ENCODE results near the gene DTL. TPM values are rescaled to one million over a fixed set of nuclear protein-coding genes. Genes with fewer than 3 reads are reported as not detected.

DTL gene
- total RNA-seq (2014; rRNA removed; shearing (Covaris generic)) (64.4 and 71.5 TPM in 2 replicates), total RNA-seq (2022) (61.4 and 61.7 TPM in 2 replicates), Bru-seq, nascent RNA (percentile 96 among the genes with signal in this experiment), BruChase-seq, experiment 1, labeled RNA remaining after a 6-hour chase (percentile 79 among the genes with signal in this experiment), BruChase-seq, experiment 2, labeled RNA remaining after a 2-hour chase (percentile 88 among the genes with signal in this experiment)
- long read RNA-seq, full-length matches to known transcripts: 137 of 173 reads
- long read RNA-seq, partial matches to known transcripts: 10 of 173 reads
- long read RNA-seq, other reads (novel, unspliced or antisense): 26 of 173 reads

- peaks cover 4% of the 10 kb centered on the region; the same call in 1 of the 2 replicates for H3K9me3 ChIP-seq (ENCODE audit: low read length)
- peak within 1 kb of the TSS; percentile 80 for H3K27ac ChIP-seq (ENCODE audit: low read depth, low read length, poor library complexity, severe bottlenecking)
- BruUV-seq (replicated peaks): no TSS peak
- intact Hi-C loops (cut with micrococcal nuclease; ENCODE audit: unreplicated experiment): loop anchor here (1.0 to 2.0 kb wide), 6 partner anchors 23 to 456 kb away; partner anchors contain the start of genes LPGAT1, PPP2R5A and SLC30A1
- TF ChIP-seq, protein P1, sequence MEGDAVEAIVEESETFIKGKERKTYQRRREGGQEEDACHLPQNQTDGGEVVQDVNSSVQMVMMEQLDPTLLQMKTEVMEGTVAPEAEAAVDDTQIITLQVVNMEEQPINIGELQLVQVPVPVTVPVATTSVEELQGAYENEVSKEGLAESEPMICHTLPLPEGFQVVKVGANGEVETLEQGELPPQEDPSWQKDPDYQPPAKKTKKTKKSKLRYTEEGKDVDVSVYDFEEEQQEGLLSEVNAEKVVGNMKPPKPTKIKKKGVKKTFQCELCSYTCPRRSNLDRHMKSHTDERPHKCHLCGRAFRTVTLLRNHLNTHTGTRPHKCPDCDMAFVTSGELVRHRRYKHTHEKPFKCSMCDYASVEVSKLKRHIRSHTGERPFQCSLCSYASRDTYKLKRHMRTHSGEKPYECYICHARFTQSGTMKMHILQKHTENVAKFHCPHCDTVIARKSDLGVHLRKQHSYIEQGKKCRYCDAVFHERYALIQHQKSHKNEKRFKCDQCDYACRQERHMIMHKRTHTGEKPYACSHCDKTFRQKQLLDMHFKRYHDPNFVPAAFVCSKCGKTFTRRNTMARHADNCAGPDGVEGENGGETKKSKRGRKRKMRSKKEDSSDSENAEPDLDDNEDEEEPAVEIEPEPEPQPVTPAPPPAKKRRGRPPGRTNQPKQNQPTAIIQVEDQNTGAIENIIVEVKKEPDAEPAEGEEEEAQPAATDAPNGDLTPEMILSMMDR (conservative IDR thresholded peaks at IDR 0.05; ENCODE audit: low read length): peak; percentile 90
- TF ChIP-seq EZH2phosphoT487 (IDR thresholded peaks at IDR 0.05; ENCODE audit: borderline replicate concordance, low read depth, low read length): no peak
- peaks cover 52% of the 10 kb centered on the region for H4K20me1 ChIP-seq (ENCODE audit: insufficient read depth, low read length)
- ChIA-PET CTCF (ENCODE audit: unreplicated experiment) (interaction anchor here (0.7 to 2.0 kb wide), 11 partner anchors 22 to 421 kb away, joined by 3 to 11 read pairs (median 3); partner anchors contain the start of gene NEK2), POLR2A (interaction anchor here (0.5 to 2.6 kb wide), 31 partner anchors 8 to 758 kb away, joined by 3 to 30 read pairs (median 4); partner anchors contain the start of genes PACC1 and PPP2R5A)
- H3K79me2 ChIP-seq (ENCODE audit: insufficient read depth, low read depth, low read length): peaks cover 93% of the 10 kb centered on the region
- H2AFZ ChIP-seq (ENCODE audit: low read length): peak within 1 kb of the TSS; percentile 37; the same call in 1 of the 2 replicates
- H3K4me3 ChIP-seq (ENCODE audit: low read depth, low read length, poor library complexity, severe bottlenecking): peak within 1 kb of the TSS; percentile 82
- H3K9me2 ChIP-seq (ENCODE audit: insufficient read depth, low read length): no peaks in the 10 kb centered on the region
- H3K4me2 ChIP-seq (ENCODE audit: low read length): peak within 1 kb of the TSS; percentile 94
- DNase-seq (ENCODE audit: low spot score): peak; percentile 100
- H3K4me1 ChIP-seq (ENCODE audit: insufficient read depth, low read length, poor library complexity, severe bottlenecking): peaks cover 63% of the 10 kb centered on the region
- peaks cover 66% of the 10 kb centered on the region for H3K36me3 ChIP-seq (ENCODE audit: insufficient read depth, low read length)
Observed at GRCh38 chr1:212035123-212035834, at the start of gene DTL, which contains the start of gene INTS7. Gene DTL, plus strand, starts transcription at chr1:212035748. Its CDS starts 143 bp downstream, at chr1:212035891. Gene INTS7, minus strand, starts transcription at chr1:212035557. Its CDS starts 120 bp downstream, at chr1:212035437.

DNA sequence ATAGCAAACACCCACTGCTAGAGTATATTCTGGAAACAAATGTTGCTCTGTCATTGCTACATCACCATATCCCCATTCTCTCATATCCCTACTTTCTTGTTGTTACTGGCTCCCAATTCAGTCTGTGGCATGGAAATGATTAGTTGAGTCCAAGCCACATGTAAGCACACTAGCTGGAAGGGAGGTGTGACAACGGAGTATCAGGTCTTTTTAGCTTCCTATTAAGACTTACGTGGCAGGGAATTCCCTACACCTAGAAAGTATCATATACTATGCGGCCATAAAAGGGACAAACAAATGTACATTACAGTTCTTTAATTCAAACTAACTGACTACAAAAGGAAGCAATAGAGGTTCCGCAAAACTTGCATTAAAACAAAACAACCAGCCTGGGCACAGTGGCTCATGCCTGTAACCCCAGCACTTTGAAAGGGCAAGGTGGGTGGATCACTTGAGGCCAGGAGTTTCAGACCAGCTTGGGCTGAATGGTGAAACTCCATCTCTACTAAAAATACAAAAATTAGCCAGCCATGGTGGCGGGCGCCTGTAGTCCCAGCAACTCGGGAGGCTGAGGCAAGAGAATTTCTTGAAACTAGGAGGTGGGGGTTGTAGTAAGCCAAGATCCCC lies 48.8 kb upstream of the DTL start:
- intact Hi-C loops (cut with micrococcal nuclease; ENCODE audit: unreplicated experiment): no loop called here
- DNase-seq (ENCODE audit: low spot score): no peak
- no peaks in the 10 kb centered on the region for H3K9me2 ChIP-seq (ENCODE audit: insufficient read depth, low read length)
- CTCF ChIA-PET (ENCODE audit: unreplicated experiment): no interaction called here
- peaks cover 80% of the 10 kb centered on the region for H3K36me3 ChIP-seq (ENCODE audit: insufficient read depth, low read length)
- H3K9me3 ChIP-seq (ENCODE audit: low read length): no peaks in the 10 kb centered on the region
- no peaks in the 10 kb centered on the region for H4K20me1 ChIP-seq (ENCODE audit: insufficient read depth, low read length)
- TF ChIP-seq, protein P1 (conservative IDR thresholded peaks at IDR 0.05; ENCODE audit: low read length): no peak
- no peak for TF ChIP-seq EZH2phosphoT487 (IDR thresholded peaks at IDR 0.05; ENCODE audit: borderline replicate concordance, low read depth, low read length)
- no TSS peak for BruUV-seq (replicated peaks)
- no peak overlapping the region for H3K27ac ChIP-seq (ENCODE audit: low read depth, low read length, poor library complexity, severe bottlenecking)
- no peak overlapping the region for H3K4me3 ChIP-seq (ENCODE audit: low read depth, low read length, poor library complexity, severe bottlenecking)
- no peaks in the 10 kb centered on the region for H3K79me2 ChIP-seq (ENCODE audit: insufficient read depth, low read depth, low read length)
- no peak overlapping the region for H2AFZ ChIP-seq (ENCODE audit: low read length)
- H3K4me2 ChIP-seq (ENCODE audit: low read length): no peak overlapping the region
- POLR2A ChIA-PET: interaction anchor here (0.7 to 1.0 kb wide), 2 partner anchors 164 to 313 kb away, joined by 3 read pairs; no protein-coding TSS in a partner anchor
- no peaks in the 10 kb centered on the region for H3K4me1 ChIP-seq (ENCODE audit: insufficient read depth, low read length, poor library complexity, severe bottlenecking)

Data from OCI-LY7 (cell line).